ENCODE results near the gene TOR1AIP1.

GRCh38 chr1:179925302-179925701 lies 43.2 kb downstream of the TOR1AIP1 start:
- TF ChIP-seq CTCF (IDR thresholded peaks at IDR 0.05) (no peak), POLR2A (IDR thresholded peaks at IDR 0.05) (no peak)
